GM12865 (cell line): ENCODE results near the gene HTR5A.
"Not testable (repeated sequence)": the region's sequence is repeated elsewhere in the genome, so short reads cannot be mapped to it uniquely, and the experiment has no call there.

ENCODE experiments used
- DNase-seq: peaks from one replicate; pipeline ENCODE4 v3.0.0; 2010; ENCODE audit warnings: low read depth
- H3K4me3 ChIP-seq: 2 replicates; pipeline ENCODE4 v1.5.1; 2011; ENCODE audit warnings: mild to moderate bottlenecking, low read depth, low read length, control low read depth
- TF ChIP-seq, protein P1 (sequence below): IDR thresholded peaks from 2 replicates; pipeline ENCODE4 v1.5.1; 2011; ENCODE audit warnings: low read length, control low read depth, low read depth, inconsistent platforms; ENCODE audit not compliant: insufficient read depth; ENCODE audit errors: missing control alignments

Gene HTR5A

DNA sequence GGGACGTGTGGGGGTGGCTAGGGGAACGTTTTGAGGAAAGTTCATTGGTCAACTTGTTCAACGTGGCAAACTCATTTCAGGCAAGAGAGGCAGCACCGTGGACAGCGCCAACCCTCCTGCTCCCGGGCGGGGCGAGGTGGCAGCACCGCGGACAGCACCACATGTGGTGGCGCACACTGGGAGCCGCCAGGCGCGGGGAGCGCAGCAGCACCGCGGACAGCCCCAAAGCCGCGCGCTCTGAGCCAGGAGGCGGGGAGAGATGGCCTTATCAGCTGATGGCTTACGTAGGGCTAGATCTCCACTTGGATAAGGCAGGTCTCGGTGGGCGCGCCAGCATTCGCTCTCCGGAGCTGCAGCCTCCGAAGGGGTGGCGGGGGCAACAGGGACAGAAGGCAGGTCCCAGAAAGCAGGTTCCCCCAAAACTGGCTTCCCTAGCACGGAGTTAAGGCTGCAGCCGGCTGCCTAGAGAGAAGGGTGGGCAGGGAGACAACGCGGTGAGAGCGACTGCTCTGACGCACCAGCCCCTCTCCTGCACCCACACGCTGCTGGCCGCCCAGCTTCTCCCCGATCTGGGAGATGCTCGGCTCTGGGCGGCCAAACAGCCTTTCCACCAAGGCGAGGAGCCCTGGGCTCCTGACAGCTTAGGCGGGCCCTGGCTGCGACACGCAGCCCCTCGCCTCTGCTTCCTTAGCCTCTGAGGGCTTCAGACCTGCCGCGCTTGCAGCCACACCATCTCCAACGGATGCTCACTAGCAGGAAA is at the start of gene HTR5A:
Gene HTR5A, plus strand, starts transcription at position 333 of the 760 bp plus-strand sequence. CDS start 576 bp downstream, outside the sequence.
- TF ChIP-seq, protein P1, sequence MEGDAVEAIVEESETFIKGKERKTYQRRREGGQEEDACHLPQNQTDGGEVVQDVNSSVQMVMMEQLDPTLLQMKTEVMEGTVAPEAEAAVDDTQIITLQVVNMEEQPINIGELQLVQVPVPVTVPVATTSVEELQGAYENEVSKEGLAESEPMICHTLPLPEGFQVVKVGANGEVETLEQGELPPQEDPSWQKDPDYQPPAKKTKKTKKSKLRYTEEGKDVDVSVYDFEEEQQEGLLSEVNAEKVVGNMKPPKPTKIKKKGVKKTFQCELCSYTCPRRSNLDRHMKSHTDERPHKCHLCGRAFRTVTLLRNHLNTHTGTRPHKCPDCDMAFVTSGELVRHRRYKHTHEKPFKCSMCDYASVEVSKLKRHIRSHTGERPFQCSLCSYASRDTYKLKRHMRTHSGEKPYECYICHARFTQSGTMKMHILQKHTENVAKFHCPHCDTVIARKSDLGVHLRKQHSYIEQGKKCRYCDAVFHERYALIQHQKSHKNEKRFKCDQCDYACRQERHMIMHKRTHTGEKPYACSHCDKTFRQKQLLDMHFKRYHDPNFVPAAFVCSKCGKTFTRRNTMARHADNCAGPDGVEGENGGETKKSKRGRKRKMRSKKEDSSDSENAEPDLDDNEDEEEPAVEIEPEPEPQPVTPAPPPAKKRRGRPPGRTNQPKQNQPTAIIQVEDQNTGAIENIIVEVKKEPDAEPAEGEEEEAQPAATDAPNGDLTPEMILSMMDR, result no peak
- peak; percentile 84 for DNase-seq
- H3K4me3 ChIP-seq, result no peak within 1 kb of the TSS

DNA sequence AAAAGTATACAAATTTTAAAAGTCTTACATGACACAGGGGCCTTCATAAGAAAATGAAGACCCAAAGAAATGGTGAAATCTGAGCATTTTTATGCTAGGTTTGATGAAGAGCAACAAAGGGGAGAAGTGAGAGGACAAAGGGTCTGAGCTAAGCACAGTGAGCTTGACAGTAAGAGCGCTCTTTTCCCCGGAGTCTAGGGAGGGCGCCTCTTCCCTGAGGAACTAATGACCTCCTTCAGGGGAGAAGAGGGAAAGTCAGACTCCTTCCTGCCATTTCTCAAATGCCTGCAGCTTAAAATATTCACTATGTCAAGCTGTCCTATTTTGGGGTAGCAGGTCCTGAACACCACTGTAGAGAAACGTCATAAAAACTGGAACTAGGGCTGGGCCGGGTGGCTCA is 49.1 kb upstream of the HTR5A start:
- TF ChIP-seq, protein P1, result no peak
- H3K4me3 ChIP-seq, result no peak overlapping the region
- DNase-seq, result no peak

DNA sequence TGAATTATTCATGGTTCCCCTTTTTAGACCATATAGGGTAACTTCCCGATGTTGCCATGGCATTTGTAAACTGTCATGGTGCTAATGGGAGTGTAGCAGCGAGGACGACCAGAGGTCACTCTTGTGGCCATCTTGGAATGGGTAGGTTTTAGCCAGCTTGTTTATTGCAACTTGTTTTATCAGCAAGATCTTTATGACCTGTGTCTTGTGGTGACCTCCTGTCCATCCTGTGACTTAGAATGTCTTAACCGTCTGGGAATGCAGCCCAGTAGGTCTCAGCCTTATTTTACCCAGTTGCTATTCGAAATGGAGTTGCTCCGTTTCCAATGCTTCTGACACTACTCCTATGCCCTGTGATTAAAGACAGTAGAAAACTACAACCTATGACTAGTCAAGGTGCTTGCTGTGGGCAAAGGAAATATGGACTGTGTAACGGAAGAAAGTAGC is 48.4 kb upstream of the HTR5A start:
- no peak overlapping the region for H3K4me3 ChIP-seq
- DNase-seq, result no peak
- TF ChIP-seq, protein P1, result no peak

DNA sequence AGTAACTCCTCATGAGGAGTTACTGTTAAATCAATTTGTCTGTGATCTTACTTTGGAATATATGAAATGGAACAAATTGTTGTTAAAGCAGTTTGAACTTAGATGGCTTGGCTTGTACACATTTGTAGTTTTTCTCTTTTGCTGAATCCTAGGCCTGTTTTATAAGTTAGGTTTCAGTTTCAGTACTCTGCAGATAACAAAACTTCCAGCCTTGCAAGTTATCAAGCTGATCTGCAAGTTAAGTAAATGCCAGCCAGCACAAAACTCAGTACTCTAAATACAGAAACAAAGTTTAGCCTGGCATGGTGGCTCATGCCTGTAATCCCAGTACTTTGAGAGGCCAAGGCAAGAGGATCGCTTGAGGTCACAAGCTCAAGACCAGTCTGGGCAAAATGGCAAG is 42.2 kb upstream of the HTR5A start:
- DNase-seq, result no peak
- no peak overlapping the region for H3K4me3 ChIP-seq
- TF ChIP-seq, protein P1, result no peak

GRCh38 chr7:155032978-155033377 is 37.1 kb upstream of the HTR5A start:
- no peak for DNase-seq
- TF ChIP-seq, protein P1, result no peak
- H3K4me3 ChIP-seq, result no peak overlapping the region

DNA sequence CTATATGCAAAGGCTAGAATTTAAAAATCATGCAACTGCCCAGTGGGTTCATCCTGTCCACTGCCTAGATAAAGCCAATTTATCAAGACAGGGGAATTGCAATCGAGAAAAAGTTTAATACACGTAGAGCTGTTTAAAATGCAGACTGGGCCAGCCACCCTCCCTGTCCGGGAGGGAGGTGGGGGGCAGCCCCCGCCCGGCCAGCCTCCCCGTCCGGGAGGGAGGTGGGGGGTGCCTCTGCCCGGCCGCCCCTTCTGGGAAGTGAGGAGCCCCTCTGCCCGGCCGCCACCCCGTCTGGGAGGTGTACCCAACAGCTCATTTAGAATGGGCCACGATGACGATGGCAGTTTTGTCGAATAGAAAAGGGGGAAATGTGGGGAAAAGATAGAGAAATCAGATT is 35.6 kb upstream of the HTR5A start:
- DNase-seq, H3K4me3 ChIP-seq: not testable (repeated sequence)

GRCh38 chr7:155038335-155038734 is 31.8 kb upstream of the HTR5A start:
- TF ChIP-seq, protein P1, result no peak
- H3K4me3 ChIP-seq, result no peak overlapping the region
- no peak for DNase-seq
